Panc1 (cell line): Measurements from ENCODE around the gene AEBP1. TPM values are rescaled to one million over a fixed set of nuclear protein-coding genes. Genes with fewer than 3 reads are reported as not detected.

ENCODE experiments used
- ATAC-seq: fragments of 200-7000 bp; cut with Tn5 transposase; 2 replicates; pipeline ENCODE4 v1.9.1; 2020; ENCODE audit warnings: mild to moderate bottlenecking, moderate library complexity
- BruUV-seq: library from RNA; stranded (reverse); fragments of 400-500 nt; replicated peaks from 2 replicates; lab custom pipeline; 2021; lab: Mats Ljungman, UMichigan
- CTCF ChIA-PET: fragments of 300-600 bp; sonication (Branson Sonifier 250); formaldehyde crosslinking; loops from one replicate; lab custom pipeline; 2022; ENCODE audit warnings: antibody characterized with exemption; lab: Charles Lee
- POLR2A ChIA-PET: fragments of 300-600 bp; sonication (Branson Sonifier 250); formaldehyde crosslinking; loops from one replicate; lab custom pipeline; 2022; ENCODE audit warnings: antibody characterized with exemption; lab: Charles Lee
- DNase-seq: peaks from one replicate; pipeline ENCODE4 v3.0.0-alpha.2; 2010; ENCODE audit warnings: low read depth, low spot score
- H3K27ac ChIP-seq: 2 replicates; pipeline ENCODE4 v1.5.1; 2011; ENCODE audit warnings: mild to moderate bottlenecking, low read length, inconsistent platforms
- H3K27me3 ChIP-seq: fragments of 200-500 bp; sonication (Bioruptor generic); 2 replicates; pipeline ENCODE4 v1.6.0; 2014; ENCODE audit warnings: low read length, inconsistent platforms; ENCODE audit not compliant: control insufficient read depth, insufficient read depth
- H3K36me3 ChIP-seq: fragments of 200-500 bp; sonication (Bioruptor generic); 2 replicates; pipeline ENCODE4 v1.5.1; 2014; ENCODE audit warnings: inconsistent platforms, mild to moderate bottlenecking, low read length, moderate library complexity; ENCODE audit not compliant: control insufficient read depth, insufficient read depth
- H3K4me1 ChIP-seq: 2 replicates; pipeline ENCODE4 v1.5.1; 2011; ENCODE audit warnings: inconsistent platforms, mild to moderate bottlenecking, low read length, moderate library complexity; ENCODE audit not compliant: control insufficient read depth, insufficient read depth
- H3K4me3 ChIP-seq, 2 experiments: 2 replicates each; pipeline ENCODE4 v1.5.1; 2011 to 2012; ENCODE audit warnings: low read depth in 2 of 2, low read length in 2 of 2, mild to moderate bottlenecking in 2 of 2, inconsistent platforms in 1 of 2, moderate library complexity in 1 of 2
- H3K9me3 ChIP-seq: fragments of 200-500 bp; sonication (Bioruptor generic); 2 replicates; pipeline ENCODE4 v1.5.1; 2014; ENCODE audit warnings: low read depth, mild to moderate bottlenecking, inconsistent platforms, low read length, moderate library complexity; ENCODE audit not compliant: control insufficient read depth, insufficient read depth
- CTCF ChIP-seq: fragments of 450-650 bp; IDR thresholded peaks from 2 replicates; pipeline ENCODE4 v1.5.1; 2017; ENCODE audit warnings: mild to moderate bottlenecking
- POLR2AphosphoS5 ChIP-seq: IDR thresholded peaks from 2 replicates; pipeline ENCODE4 v1.6.1; 2012; ENCODE audit warnings: mild to moderate bottlenecking, low read depth, low read length, moderate library complexity
- REST ChIP-seq, 2 experiments: IDR thresholded peaks; 2 replicates each; pipeline ENCODE4 v1.6.1; 2011 to 2012; ENCODE audit warnings: low read depth in 2 of 2, control low read depth in 1 of 2, low read length in 1 of 2, mild to moderate bottlenecking in 1 of 2, moderate library complexity in 1 of 2; ENCODE audit not compliant: insufficient read depth in 1 of 2
- SIN3A ChIP-seq: IDR thresholded peaks from 2 replicates; pipeline ENCODE4 v1.6.1; 2012; ENCODE audit warnings: low read depth, mild to moderate bottlenecking, low read length, moderate library complexity, borderline replicate concordance; ENCODE audit not compliant: insufficient read depth
- TCF7L2 ChIP-seq: IDR thresholded peaks from 2 replicates; pipeline ENCODE4 v1.6.1; 2011; ENCODE audit warnings: mild to moderate bottlenecking, low read depth, low read length, inconsistent platforms
- in situ Hi-C: cut with HindIII; loops from 2 replicates; pipeline ENCODE4 v1.10.0; 2016; ENCODE audit warnings: low sequenced_read_pairs, low pct_unique_long_range_greater_than_20kb
- intact Hi-C: fragments of 100-400 bp; cut with micrococcal nuclease; formaldehyde crosslinking; loops from one replicate; pipeline ENCODE4 v1.10.0; 2022; ENCODE audit not compliant: unreplicated experiment
- total RNA-seq: library from RNA; stranded (reverse); gene quantifications from one replicate; pipeline ENCODE4 v1.2.1, GENCODE V29; 2021; ENCODE audit not compliant: unreplicated experiment

Gene AEBP1
- total RNA-seq, 1 experiment from 2014 or later: 0.62 TPM

- no peak for TF ChIP-seq CTCF
- no peak for TF ChIP-seq SIN3A
- TF ChIP-seq REST (IDR thresholded peaks at IDR 0.05; ENCODE audit: insufficient read depth in 1 of 2, low read depth in 2 of 2, low read length in 1 of 2): no peak
- TF ChIP-seq TCF7L2: no peak
- TF ChIP-seq POLR2AphosphoS5: no peak
- ChIA-PET CTCF (interaction anchor here (0.6 kb wide), 1 partner anchor 32 kb away, joined by 5 read pairs; no protein-coding TSS in a partner anchor), POLR2A (no interaction called here)
- Histone ChIP-seq H3K9me3 (no peaks in the 10 kb centered on the region), H3K27me3 (no peaks in the 10 kb centered on the region), H3K4me3 (no peak overlapping the region), H3K36me3 (no peaks in the 10 kb centered on the region), H3K27ac (no peak overlapping the region), H3K4me1 (peaks cover 12% of the 10 kb centered on the region; the same call in 1 of the 2 replicates)
- no TSS peak for BruUV-seq
- DNase-seq (no peak), ATAC-seq (no peak)
- in situ Hi-C loops: no loop called here
- intact Hi-C loops: no loop called here
These were observed 1.1 kb upstream of the AEBP1 start for GRCh38 chr7:44102846-44103565.

DNA sequence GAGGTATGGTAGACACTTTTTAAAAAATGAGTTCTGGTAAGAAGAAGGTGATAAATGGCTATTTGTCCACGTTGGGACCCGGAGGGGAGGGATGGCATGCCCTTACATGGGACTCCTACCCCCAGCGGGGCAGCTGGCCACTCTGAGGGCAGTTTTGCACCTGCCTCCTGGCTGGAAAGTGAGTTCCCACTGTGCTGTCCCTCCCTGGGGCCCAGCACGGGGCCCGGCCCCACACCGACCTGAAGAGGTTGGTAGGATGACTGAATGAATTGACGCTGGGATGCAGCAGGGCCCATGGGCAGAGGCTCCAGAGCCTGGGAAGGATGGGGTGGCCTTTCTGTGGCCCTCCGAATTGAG lies 601 bp upstream of the AEBP1 start:
- TF ChIP-seq SIN3A (no peak), REST (IDR thresholded peaks at IDR 0.05; ENCODE audit: insufficient read depth in 1 of 2, low read depth in 2 of 2, low read length in 1 of 2) (no peak), CTCF (no peak), POLR2AphosphoS5 (no peak), TCF7L2 (no peak)
- ATAC-seq (no peak), DNase-seq (no peak)
- Histone ChIP-seq H3K4me3 (no peak overlapping the region), H3K9me3 (no peaks in the 10 kb centered on the region), H3K36me3 (no peaks in the 10 kb centered on the region), H3K27me3 (no peaks in the 10 kb centered on the region), H3K4me1 (peaks cover 12% of the 10 kb centered on the region; the same call in 1 of the 2 replicates), H3K27ac (no peak overlapping the region)
- in situ Hi-C loops (no loop called here), intact Hi-C loops (no loop called here)
- CTCF ChIA-PET: no interaction called here
- POLR2A ChIA-PET: no interaction called here
- no TSS peak for BruUV-seq
